Natural killer cell treated with Interleukin-12 subunit alpha and Interleukin-12 subunit beta and Interleukin-15 and Interleukin-18, amount 100 ng/mL, for 72 hours (primary cell): Measurements from ENCODE around the gene OR13J1. TPM values are rescaled to one million over a fixed set of nuclear protein-coding genes. Genes with fewer than 3 reads are reported as not detected.

Experiments
- ATAC-seq, 2 donors: fragments of 150-1000 bp; cut with Tn5 transposase in 1 of 2; sonication (Bioruptor Pico), chemical (Tn5 transposase) in 1 of 2; 2 replicates each; pipeline ENCODE4 v1.10.0; 2021
- DNase-seq: peaks from one replicate; pipeline ENCODE4 v3.0.0; 2022; ENCODE audit warnings: low spot score
- H3K27ac Mint-ChIP-seq, 2 donors: 1 replicate in 1 of 2; 2 replicates in 1 of 2; pipeline ENCODE4 v1.8.0; 2022; ENCODE audit warnings: mixed read lengths in 2 of 2, mild to moderate bottlenecking in 1 of 2, moderate library complexity in 1 of 2
- H3K27me3 Mint-ChIP-seq, 2 donors: 1 replicate in 1 of 2; 2 replicates in 1 of 2; pipeline ENCODE4 v1.8.0; 2022; ENCODE audit warnings: mixed read lengths in 2 of 2
- H3K36me3 Mint-ChIP-seq: one replicate; pipeline ENCODE4 v1.8.0; 2022; ENCODE audit warnings: mixed read lengths
- H3K4me1 Mint-ChIP-seq, 2 donors: 1 replicate in 1 of 2; 2 replicates in 1 of 2; pipeline ENCODE4 v1.8.0; 2022; ENCODE audit warnings: low read depth in 2 of 2, mixed read lengths in 2 of 2, mild to moderate bottlenecking in 1 of 2
- H3K4me3 Mint-ChIP-seq: one replicate; pipeline ENCODE4 v1.8.0; 2022; ENCODE audit warnings: mixed read lengths
- H3K9me3 Mint-ChIP-seq: 2 replicates; pipeline ENCODE4 v1.8.0; 2022; ENCODE audit warnings: mixed read lengths
- total RNA-seq, 2 donors: library from RNA; stranded (reverse); gene quantifications; one replicate each; pipeline ENCODE4 v1.2.3, GENCODE V29; 2022

OR13J1 gene
- total RNA-seq, 2 donors from 2014 or later, result not detected

- peaks cover 0 to 7% of the 10 kb centered on the region in 2 donors for H3K4me1 Mint-ChIP-seq
- DNase-seq, result no peak
- peak; percentile 50 to 52 for ATAC-seq
Measured at GRCh38 chr9:35859310-35859989, 10.8 kb downstream of the OR13J1 start.

DNA sequence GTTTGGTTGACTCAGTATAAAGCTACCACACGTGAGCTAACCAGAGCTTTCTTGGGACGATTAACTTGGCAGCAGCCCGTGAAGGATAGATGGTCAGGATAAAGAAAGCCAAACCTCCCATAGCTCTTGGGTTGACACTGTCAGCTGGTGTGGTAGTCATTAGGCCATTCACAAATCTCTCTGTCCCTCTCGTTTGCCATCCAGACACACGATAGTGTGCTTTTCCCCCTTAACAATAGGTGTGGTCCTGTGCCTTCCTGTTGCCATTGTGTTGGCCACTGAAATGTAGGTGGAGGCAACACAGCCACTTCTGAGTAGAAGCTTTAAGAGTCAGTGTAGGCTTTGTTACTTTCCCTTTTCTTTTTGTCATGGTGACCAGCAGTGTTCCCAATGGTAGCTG is 11.7 kb downstream of the OR13J1 start:
- Mint-ChIP-seq H3K4me1 (peaks cover 0 to 7% of the 10 kb centered on the region in 2 donors), H3K27ac (no peak overlapping the region), H3K9me3 (no peaks in the 10 kb centered on the region), H3K4me3 (no peak overlapping the region), H3K36me3 (no peaks in the 10 kb centered on the region), H3K27me3 (peaks cover 16 to 25% of the 10 kb centered on the region in 2 donors)
- no peak for ATAC-seq
- no peak for DNase-seq

More at GRCh38 chr9:35859310-35859989, 10.8 kb downstream of the OR13J1 start:
- H3K27ac Mint-ChIP-seq, result no peak overlapping the region
- H3K9me3 Mint-ChIP-seq, result no peaks in the 10 kb centered on the region
- no peaks in the 10 kb centered on the region for H3K36me3 Mint-ChIP-seq
- peaks cover 16 to 25% of the 10 kb centered on the region in 2 donors for H3K27me3 Mint-ChIP-seq
- H3K4me3 Mint-ChIP-seq, result no peak overlapping the region

GRCh38 chr9:35856882-35857281 is 13.3 kb downstream of the OR13J1 start:
- no peaks in the 10 kb centered on the region for H3K9me3 Mint-ChIP-seq
- ATAC-seq, result no peak
- H3K27ac Mint-ChIP-seq, result no peak overlapping the region
- H3K36me3 Mint-ChIP-seq, result no peaks in the 10 kb centered on the region
- H3K4me1 Mint-ChIP-seq, result peaks cover 0 to 7% of the 10 kb centered on the region in 2 donors
- no peak overlapping the region for H3K4me3 Mint-ChIP-seq
- DNase-seq, result no peak
- peaks cover 16 to 23% of the 10 kb centered on the region in 2 donors for H3K27me3 Mint-ChIP-seq

- Mint-ChIP-seq H3K4me3 (no peak overlapping the region), H3K4me1 (peaks cover 0 to 7% of the 10 kb centered on the region in 2 donors), H3K27ac (no peak overlapping the region), H3K9me3 (no peaks in the 10 kb centered on the region), H3K27me3 (peaks cover 12 to 16% of the 10 kb centered on the region in 2 donors), H3K36me3 (no peaks in the 10 kb centered on the region)
- no peak for DNase-seq
- no peak for ATAC-seq
Measured at GRCh38 chr9:35856206-35856605, 14.0 kb downstream of the OR13J1 start.

- DNase-seq (no peak), ATAC-seq (no peak)
- Mint-ChIP-seq H3K36me3 (no peaks in the 10 kb centered on the region), H3K27ac (no peak overlapping the region), H3K9me3 (no peaks in the 10 kb centered on the region), H3K4me3 (no peak overlapping the region), H3K27me3 (peaks cover 9 to 15% of the 10 kb centered on the region in 2 donors), H3K4me1 (peaks cover 0 to 7% of the 10 kb centered on the region in 2 donors)
Measured at GRCh38 chr9:35854091-35854762, 16.0 kb downstream of the OR13J1 start.

DNA sequence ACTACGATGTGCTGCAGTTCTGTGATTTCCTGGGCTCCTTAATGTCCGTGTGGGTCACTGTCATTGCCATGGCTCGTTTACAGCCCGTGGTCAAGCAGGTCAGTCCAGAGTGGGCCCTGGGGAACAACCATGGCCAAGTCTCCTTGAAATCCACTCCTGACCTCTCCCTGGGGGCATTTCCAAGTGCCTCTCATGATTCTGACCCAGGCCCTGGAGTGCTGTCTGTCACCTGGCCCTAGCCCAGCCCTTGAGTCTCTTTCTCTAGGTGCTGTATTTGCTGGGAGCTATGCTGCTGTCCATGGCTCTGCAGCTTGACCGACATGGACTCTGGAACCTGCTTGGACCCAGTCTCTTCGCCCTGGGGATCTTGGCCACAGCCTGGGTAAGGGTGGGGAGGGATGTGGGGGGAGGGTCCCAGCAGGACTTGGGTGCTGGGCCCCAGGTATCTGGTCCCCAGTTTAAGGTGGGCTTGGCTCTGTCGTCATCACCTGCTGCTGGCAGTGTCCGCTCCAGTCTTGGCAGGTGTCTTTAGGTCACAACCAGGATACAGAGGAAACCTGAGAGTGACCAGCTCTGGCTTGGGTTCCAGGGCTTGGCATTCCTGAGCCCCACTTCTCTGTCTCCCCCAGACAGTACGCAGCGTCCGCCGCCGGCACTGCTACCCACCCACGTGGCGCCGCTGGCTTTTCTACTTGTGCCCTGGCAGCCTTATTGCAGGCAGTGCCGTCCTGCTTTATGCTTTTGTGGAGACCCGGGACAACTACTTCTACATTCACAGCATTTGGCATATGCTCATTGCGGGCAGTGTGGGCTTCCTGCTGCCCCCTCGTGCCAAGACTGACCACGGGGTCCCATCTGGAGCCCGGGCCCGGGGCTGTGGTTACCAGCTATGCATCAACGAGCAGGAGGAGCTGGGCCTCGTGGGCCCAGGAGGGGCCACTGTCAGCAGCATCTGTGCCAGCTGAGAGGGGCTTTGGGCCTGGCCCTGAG is 17.0 kb downstream of the OR13J1 start:
- Mint-ChIP-seq H3K27me3 (peaks cover 6 to 15% of the 10 kb centered on the region in 2 donors), H3K4me1 (peaks cover 0 to 2% of the 10 kb centered on the region in 2 donors), H3K9me3 (no peaks in the 10 kb centered on the region), H3K27ac (no peak overlapping the region), H3K36me3 (no peaks in the 10 kb centered on the region), H3K4me3 (no peak overlapping the region)
- DNase-seq (no peak), ATAC-seq (peak in 1 of 2 donors; percentile 29)

GRCh38 chr9:35852267-35852815 is 17.9 kb downstream of the OR13J1 start:
- Mint-ChIP-seq H3K27me3 (peaks cover 6 to 15% of the 10 kb centered on the region in 2 donors), H3K27ac (no peak overlapping the region), H3K4me3 (no peak overlapping the region), H3K9me3 (no peaks in the 10 kb centered on the region), H3K4me1 (peaks cover 0 to 3% of the 10 kb centered on the region in 2 donors), H3K36me3 (no peaks in the 10 kb centered on the region)
- DNase-seq (no peak), ATAC-seq (no peak)

DNA sequence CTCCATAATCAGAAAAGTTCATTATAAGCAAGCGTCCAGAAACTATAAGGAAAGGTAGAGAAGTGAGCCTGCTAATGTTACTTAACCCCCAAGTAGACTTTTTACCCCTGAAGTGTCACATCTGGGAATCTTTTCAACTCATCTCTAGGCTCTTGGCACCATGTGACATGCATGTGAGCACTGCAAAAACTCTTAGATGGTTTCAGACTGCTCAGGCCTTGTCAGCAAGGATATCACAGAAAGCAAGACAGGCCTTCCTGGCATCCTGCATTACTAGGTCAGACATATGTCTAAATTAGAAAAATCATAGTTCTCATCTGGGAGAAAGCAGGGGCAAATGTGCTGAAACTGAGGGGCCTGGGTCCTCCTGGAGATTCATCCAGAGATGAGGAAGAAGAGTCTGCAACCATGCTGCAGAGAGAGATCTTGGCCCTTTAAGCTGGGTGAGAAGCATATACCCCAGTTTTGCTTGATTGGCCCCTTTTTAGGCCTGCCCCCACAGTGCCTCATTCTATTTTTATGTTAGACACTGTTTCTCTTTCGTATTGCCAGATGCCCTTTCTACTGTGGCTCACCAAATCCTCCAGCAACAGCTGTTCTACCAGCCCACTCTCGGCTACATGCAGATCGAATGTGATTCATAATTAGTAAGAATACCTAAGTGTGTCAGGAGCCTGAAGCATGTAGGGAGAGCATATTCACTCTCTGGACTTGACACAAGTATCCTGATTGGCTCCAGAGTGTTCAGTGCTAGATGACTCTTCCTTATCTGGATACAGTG is 22.2 kb downstream of the OR13J1 start:
- ATAC-seq, result peak; percentile 25 to 53
- DNase-seq, result no peak
- Mint-ChIP-seq H3K36me3 (no peaks in the 10 kb centered on the region), H3K27ac (no peak overlapping the region), H3K4me1 (peaks cover 7 to 14% of the 10 kb centered on the region in 2 donors), H3K9me3 (no peaks in the 10 kb centered on the region), H3K27me3 (no peaks in the 10 kb centered on the region), H3K4me3 (no peak overlapping the region)

GRCh38 chr9:35845824-35846771 is 24.1 kb downstream of the OR13J1 start:
- H3K4me3 Mint-ChIP-seq, result no peak overlapping the region
- H3K4me1 Mint-ChIP-seq, result peaks cover 7 to 19% of the 10 kb centered on the region in 2 donors
- no peaks in the 10 kb centered on the region for H3K27me3 Mint-ChIP-seq
- no peak overlapping the region for H3K27ac Mint-ChIP-seq
- DNase-seq, result no peak
- no peaks in the 10 kb centered on the region for H3K36me3 Mint-ChIP-seq
- no peaks in the 10 kb centered on the region for H3K9me3 Mint-ChIP-seq
- no peak for ATAC-seq

DNA sequence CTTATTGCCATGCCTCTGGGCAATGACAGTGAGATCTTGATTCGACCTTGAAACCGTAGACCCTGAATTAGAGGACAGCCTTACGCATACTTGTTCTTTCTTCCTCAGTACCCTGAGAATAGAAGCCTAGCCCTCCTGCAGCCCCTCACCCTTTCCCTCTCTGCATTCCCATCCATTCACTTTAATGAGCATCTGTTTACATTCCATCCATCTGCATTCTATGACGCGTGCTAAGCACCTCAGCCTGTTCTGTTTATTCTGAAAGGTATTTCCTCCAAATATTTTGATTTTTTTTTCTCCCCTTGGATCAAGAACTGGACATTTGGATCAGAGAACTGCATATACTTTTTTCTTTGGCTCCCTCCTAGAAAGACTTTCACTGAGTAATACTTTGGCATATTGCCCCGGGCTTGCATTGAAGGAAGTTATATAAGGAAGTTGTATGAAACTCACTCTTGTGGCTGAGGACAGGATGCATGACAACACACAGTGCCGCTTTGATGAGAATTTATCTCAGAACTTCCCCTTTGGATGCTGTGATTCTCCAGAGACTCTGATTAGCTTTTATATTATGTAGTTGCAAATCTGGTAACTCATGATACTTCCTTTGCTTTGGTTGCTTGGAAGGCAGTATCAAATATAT is 25.5 kb downstream of the OR13J1 start:
- ATAC-seq (peak in 1 of 2 donors; percentile 48), DNase-seq (no peak)
- no peaks in the 10 kb centered on the region for H3K27me3 Mint-ChIP-seq
- H3K4me1 Mint-ChIP-seq, result peaks cover 7 to 19% of the 10 kb centered on the region in 2 donors
- no peaks in the 10 kb centered on the region for H3K36me3 Mint-ChIP-seq
- no peaks in the 10 kb centered on the region for H3K9me3 Mint-ChIP-seq
- H3K27ac Mint-ChIP-seq, result no peak overlapping the region
- peak overlapping the region; percentile 4 for H3K4me3 Mint-ChIP-seq

- Mint-ChIP-seq H3K27me3 (no peaks in the 10 kb centered on the region), H3K9me3 (no peaks in the 10 kb centered on the region), H3K4me1 (peaks cover 7 to 16% of the 10 kb centered on the region in 2 donors), H3K27ac (peak overlapping the region in 1 of 2 donors; percentile 2), H3K4me3 (no peak overlapping the region), H3K36me3 (no peaks in the 10 kb centered on the region)
- DNase-seq (no peak), ATAC-seq (peak in 1 of 2 donors; percentile 52)
Measured at GRCh38 chr9:35842795-35843194, 27.4 kb downstream of the OR13J1 start.
